ENCODE results near the gene SSC5D.

SSC5D gene

GRCh38 chr19:55497763-55498162, 9.5 kb downstream of the SSC5D start:
- H3K4me2 ChIP-seq (ENCODE audit: insufficient read depth, low read length), result no peak overlapping the region
- no peak for ATAC-seq (ENCODE audit: insufficient read depth, low read depth)

GRCh38 chr19:55498246-55498840, 10.1 kb downstream of the SSC5D start:
- Histone ChIP-seq H3K79me2 (ENCODE audit: insufficient read depth, low read length) (no peaks in the 10 kb centered on the region; the same call in 1 of the 2 replicates), H3K4me2 (ENCODE audit: insufficient read depth, low read length) (no peak overlapping the region), H3K36me3 (ENCODE audit: insufficient read depth, low read length) (no peaks in the 10 kb centered on the region; the same call in 1 of the 2 replicates), H3K9ac (ENCODE audit: low read depth, low read length) (no peak overlapping the region), H3K4me1 (ENCODE audit: insufficient read depth, low read length) (peaks cover 13% of the 10 kb centered on the region), H3K9me3 (ENCODE audit: insufficient read depth, low read length, severe bottlenecking) (peaks cover 3% of the 10 kb centered on the region), H2AFZ (ENCODE audit: low read depth, low read length) (no peak overlapping the region), H3K27me3 (ENCODE audit: insufficient read depth, low read length, poor library complexity) (no peaks in the 10 kb centered on the region), H3K27ac (ENCODE audit: low read length) (no peak overlapping the region), H3K4me3 (ENCODE audit: low read depth in 1 of 2, low read length in 2 of 2) (no peak overlapping the region), H4K20me1 (ENCODE audit: insufficient read depth, low read length) (no peaks in the 10 kb centered on the region; the same call in 1 of the 2 replicates)
- no peak for ATAC-seq (ENCODE audit: insufficient read depth, low read depth)
- no peak for DNase-seq
- TF ChIP-seq CTCF (IDR thresholded peaks at IDR 0.05; ENCODE audit: borderline replicate concordance, extremely low read depth, low read length, poor library complexity, severe bottlenecking), result no peak
- no peak for TF ChIP-seq EZH2 (IDR thresholded peaks at IDR 0.05; ENCODE audit: borderline replicate concordance, low read depth, low read length, severe bottlenecking)

More at GRCh38 chr19:55497763-55498162, 9.5 kb downstream of the SSC5D start:
- Histone ChIP-seq H3K79me2 (ENCODE audit: insufficient read depth, low read length) (no peaks in the 10 kb centered on the region), H3K27ac (ENCODE audit: low read length) (no peak overlapping the region), H3K36me3 (ENCODE audit: insufficient read depth, low read length) (no peaks in the 10 kb centered on the region), H3K9me3 (ENCODE audit: insufficient read depth, low read length, severe bottlenecking) (no peaks in the 10 kb centered on the region), H3K4me1 (ENCODE audit: insufficient read depth, low read length) (0 out of 2 replicates have a peak, but pooled peaks cover 8% of the 10 kb centered on the region), H4K20me1 (ENCODE audit: insufficient read depth, low read length) (no peaks in the 10 kb centered on the region; the same call in 1 of the 2 replicates), H2AFZ (ENCODE audit: low read depth, low read length) (no peak overlapping the region), H3K9ac (ENCODE audit: low read depth, low read length) (no peak overlapping the region), H3K27me3 (ENCODE audit: insufficient read depth, low read length, poor library complexity) (no peaks in the 10 kb centered on the region), H3K4me3 (ENCODE audit: low read depth in 1 of 2, low read length in 2 of 2) (no peak overlapping the region)
- no peak for TF ChIP-seq EZH2 (IDR thresholded peaks at IDR 0.05; ENCODE audit: borderline replicate concordance, low read depth, low read length, severe bottlenecking)
- no peak for TF ChIP-seq CTCF (IDR thresholded peaks at IDR 0.05; ENCODE audit: borderline replicate concordance, extremely low read depth, low read length, poor library complexity, severe bottlenecking)
- no peak for DNase-seq

GRCh38 chr19:55500368-55500952, 12.2 kb downstream of the SSC5D start:
- no peak overlapping the region for H3K4me2 ChIP-seq (ENCODE audit: insufficient read depth, low read length)
- ATAC-seq (ENCODE audit: insufficient read depth, low read depth), result no peak

More at GRCh38 chr19:55500368-55500952, 12.2 kb downstream of the SSC5D start:
- Histone ChIP-seq H2AFZ (ENCODE audit: low read depth, low read length) (no peak overlapping the region), H3K9me3 (ENCODE audit: insufficient read depth, low read length, severe bottlenecking) (peaks cover 3% of the 10 kb centered on the region), H3K9ac (ENCODE audit: low read depth, low read length) (no peak overlapping the region), H3K27ac (ENCODE audit: low read length) (no peak overlapping the region), H3K4me3 (ENCODE audit: low read depth in 1 of 2, low read length in 2 of 2) (no peak overlapping the region), H3K4me1 (ENCODE audit: insufficient read depth, low read length) (peaks cover 27% of the 10 kb centered on the region), H3K27me3 (ENCODE audit: insufficient read depth, low read length, poor library complexity) (no peaks in the 10 kb centered on the region), H3K36me3 (ENCODE audit: insufficient read depth, low read length) (no peaks in the 10 kb centered on the region; the same call in 1 of the 2 replicates), H3K79me2 (ENCODE audit: insufficient read depth, low read length) (no peaks in the 10 kb centered on the region; the same call in 1 of the 2 replicates), H4K20me1 (ENCODE audit: insufficient read depth, low read length) (no peaks in the 10 kb centered on the region)
- DNase-seq, result no peak
- TF ChIP-seq CTCF (IDR thresholded peaks at IDR 0.05; ENCODE audit: borderline replicate concordance, extremely low read depth, low read length, poor library complexity, severe bottlenecking), result no peak
- no peak for TF ChIP-seq EZH2 (IDR thresholded peaks at IDR 0.05; ENCODE audit: borderline replicate concordance, low read depth, low read length, severe bottlenecking)

Measured in DND-41 (cell line).